Measurements from ENCODE around the gene TBL1XR1.
"Not testable (repeated sequence)": the region's sequence is repeated elsewhere in the genome, so short reads cannot be mapped to it uniquely, and the experiment has no call there.

TBL1XR1 gene

GRCh38 chr3:177026505-177027277, 170.6 kb downstream of the TBL1XR1 start:
- DNase-seq (ENCODE audit: low read depth in 3 of 3) = no peak

GRCh38 chr3:177015881-177016280, 181.4 kb downstream of the TBL1XR1 start:
- no peak for DNase-seq (ENCODE audit: low read depth in 3 of 3)

- DNase-seq (ENCODE audit: low read depth in 3 of 3) = no peak
These were observed 183.5 kb downstream of the TBL1XR1 start for GRCh38 chr3:177013681-177014280.

- no peak for DNase-seq (ENCODE audit: low read depth in 3 of 3)
These were observed 191.4 kb downstream of the TBL1XR1 start for GRCh38 chr3:177005718-177006405.

GRCh38 chr3:177000159-177000558, 197.1 kb downstream of the TBL1XR1 start:
- DNase-seq (ENCODE audit: low read depth in 3 of 3) = not testable (repeated sequence)

- no peak for DNase-seq (ENCODE audit: low read depth in 3 of 3)
These were observed 201.3 kb downstream of the TBL1XR1 start for GRCh38 chr3:176995946-176996345.

- DNase-seq (ENCODE audit: low read depth in 3 of 3) = no peak
These were observed 202.1 kb downstream of the TBL1XR1 start for GRCh38 chr3:176994891-176995781.

- no peak for DNase-seq (ENCODE audit: low read depth in 3 of 3)
These were observed 202.9 kb downstream of the TBL1XR1 start for GRCh38 chr3:176994393-176994792.

GRCh38 chr3:176992978-176993377, 204.3 kb downstream of the TBL1XR1 start:
- DNase-seq (ENCODE audit: low read depth in 3 of 3) = no peak

GRCh38 chr3:176992565-176992964, 204.7 kb downstream of the TBL1XR1 start:
- DNase-seq (ENCODE audit: low read depth in 3 of 3) = no peak

GRCh38 chr3:176988795-176989194, 208.5 kb downstream of the TBL1XR1 start:
- DNase-seq (ENCODE audit: low read depth in 3 of 3) = no peak

GRCh38 chr3:176987901-176988650, 209.2 kb downstream of the TBL1XR1 start:
- DNase-seq (ENCODE audit: low read depth in 3 of 3) = no peak

GRCh38 chr3:176978441-176978840, 218.8 kb downstream of the TBL1XR1 start:
- DNase-seq (ENCODE audit: low read depth in 3 of 3) = no peak

- DNase-seq (ENCODE audit: low read depth in 3 of 3) = no peak
These were observed 220.0 kb downstream of the TBL1XR1 start for GRCh38 chr3:176977331-176977730.

- DNase-seq (ENCODE audit: low read depth in 3 of 3) = no peak
These were observed 220.7 kb downstream of the TBL1XR1 start for GRCh38 chr3:176976586-176976985.

GRCh38 chr3:176974279-176974678, 223.0 kb downstream of the TBL1XR1 start:
- DNase-seq (ENCODE audit: low read depth in 3 of 3) = no peak

GRCh38 chr3:176971613-176972174, 225.6 kb downstream of the TBL1XR1 start:
- no peak for DNase-seq (ENCODE audit: low read depth in 3 of 3)

- DNase-seq (ENCODE audit: low read depth in 3 of 3) = no peak
These were observed 226.5 kb downstream of the TBL1XR1 start for GRCh38 chr3:176970770-176971169.

GRCh38 chr3:176969506-176969905, 227.8 kb downstream of the TBL1XR1 start:
- DNase-seq (ENCODE audit: low read depth in 3 of 3) = no peak
